ENCODE data around the gene SPATA9.

DNA sequence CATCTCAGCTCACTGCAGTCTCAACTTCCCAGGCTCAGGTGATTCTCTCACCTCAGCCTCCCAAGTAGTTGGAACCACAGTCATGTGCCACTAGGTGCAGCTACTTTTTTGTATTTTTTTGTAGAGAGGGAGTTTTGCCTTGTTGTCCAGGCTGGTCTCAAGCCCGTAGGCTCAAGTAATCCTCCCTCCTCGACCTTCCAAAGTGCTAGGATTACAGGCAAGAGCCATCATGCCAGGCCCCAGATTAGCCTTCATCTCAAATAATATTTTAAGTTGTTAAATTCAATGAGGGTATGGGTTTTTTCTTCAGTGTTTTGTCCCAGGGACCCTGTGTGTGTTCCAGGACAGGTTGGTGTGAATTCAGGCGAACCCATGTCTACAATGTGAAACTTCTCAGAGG lies 48.7 kb downstream of the SPATA9 start:
- TF ChIP-seq, protein P1, sequence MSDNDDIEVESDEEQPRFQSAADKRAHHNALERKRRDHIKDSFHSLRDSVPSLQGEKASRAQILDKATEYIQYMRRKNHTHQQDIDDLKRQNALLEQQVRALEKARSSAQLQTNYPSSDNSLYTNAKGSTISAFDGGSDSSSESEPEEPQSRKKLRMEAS (IDR thresholded peaks at IDR 0.05; ENCODE audit: low read depth): no peak
- TF ChIP-seq SIN3A (IDR thresholded peaks at IDR 0.05; ENCODE audit: borderline replicate concordance, low read depth, low read length) (no peak), EP300 (IDR thresholded peaks at IDR 0.05; ENCODE audit: borderline replicate concordance in 1 of 2, low read depth in 1 of 2, low read length in 1 of 2) (no peak), CTCF (IDR thresholded peaks at IDR 0.05) (no peak)
